ENCODE results near the gene MKRN2. TPM values are rescaled to one million over a fixed set of nuclear protein-coding genes. Genes with fewer than 3 reads are reported as not detected.
"Not testable (repeated sequence)": the region's sequence is repeated elsewhere in the genome, so short reads cannot be mapped to it uniquely, and the experiment has no call there.

MKRN2 gene
- total RNA-seq, 1 donor from 2014 or later = 34.2 TPM

- no peak overlapping the region for H3K4me3 ChIP-seq (ENCODE audit: low read depth, low read length)
- TF ChIP-seq, protein P1, sequence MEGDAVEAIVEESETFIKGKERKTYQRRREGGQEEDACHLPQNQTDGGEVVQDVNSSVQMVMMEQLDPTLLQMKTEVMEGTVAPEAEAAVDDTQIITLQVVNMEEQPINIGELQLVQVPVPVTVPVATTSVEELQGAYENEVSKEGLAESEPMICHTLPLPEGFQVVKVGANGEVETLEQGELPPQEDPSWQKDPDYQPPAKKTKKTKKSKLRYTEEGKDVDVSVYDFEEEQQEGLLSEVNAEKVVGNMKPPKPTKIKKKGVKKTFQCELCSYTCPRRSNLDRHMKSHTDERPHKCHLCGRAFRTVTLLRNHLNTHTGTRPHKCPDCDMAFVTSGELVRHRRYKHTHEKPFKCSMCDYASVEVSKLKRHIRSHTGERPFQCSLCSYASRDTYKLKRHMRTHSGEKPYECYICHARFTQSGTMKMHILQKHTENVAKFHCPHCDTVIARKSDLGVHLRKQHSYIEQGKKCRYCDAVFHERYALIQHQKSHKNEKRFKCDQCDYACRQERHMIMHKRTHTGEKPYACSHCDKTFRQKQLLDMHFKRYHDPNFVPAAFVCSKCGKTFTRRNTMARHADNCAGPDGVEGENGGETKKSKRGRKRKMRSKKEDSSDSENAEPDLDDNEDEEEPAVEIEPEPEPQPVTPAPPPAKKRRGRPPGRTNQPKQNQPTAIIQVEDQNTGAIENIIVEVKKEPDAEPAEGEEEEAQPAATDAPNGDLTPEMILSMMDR (conservative IDR thresholded peaks at IDR 0.05; ENCODE audit: low read depth, low read length) = no peak
- DNase-seq (ENCODE audit: low read depth) = no peak
Observed at GRCh38 chr3:12627370-12627769, 70.5 kb downstream of the MKRN2 start.

DNA sequence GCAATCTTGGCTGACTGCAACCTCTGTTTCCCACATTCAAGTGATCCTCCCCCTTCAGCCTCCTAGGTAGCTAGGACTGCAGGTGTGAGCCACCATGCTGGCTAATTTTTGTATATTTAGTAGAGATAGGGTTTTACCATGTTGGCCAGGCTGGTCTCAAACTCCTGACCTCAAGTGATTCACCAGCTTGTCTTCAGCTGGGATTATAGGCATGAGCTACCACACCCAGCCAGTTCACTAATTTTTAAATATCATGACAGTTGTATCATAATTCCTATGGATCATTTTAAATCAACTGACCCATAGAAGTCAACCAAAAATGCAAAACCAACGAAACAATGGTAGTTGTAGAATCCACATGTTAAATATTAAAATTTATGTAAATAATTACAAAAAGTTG, 71.9 kb downstream of the MKRN2 start:
- TF ChIP-seq, protein P1 (conservative IDR thresholded peaks at IDR 0.05; ENCODE audit: low read depth, low read length) = no peak
- no peak for DNase-seq (ENCODE audit: low read depth)
- no peak overlapping the region for H3K4me3 ChIP-seq (ENCODE audit: low read depth, low read length)

- H3K4me3 ChIP-seq (ENCODE audit: low read depth, low read length) = no peak overlapping the region
- TF ChIP-seq, protein P1 (conservative IDR thresholded peaks at IDR 0.05; ENCODE audit: low read depth, low read length) = no peak
- DNase-seq (ENCODE audit: low read depth) = no peak
Observed at GRCh38 chr3:12629560-12629959, 72.7 kb downstream of the MKRN2 start.

DNA sequence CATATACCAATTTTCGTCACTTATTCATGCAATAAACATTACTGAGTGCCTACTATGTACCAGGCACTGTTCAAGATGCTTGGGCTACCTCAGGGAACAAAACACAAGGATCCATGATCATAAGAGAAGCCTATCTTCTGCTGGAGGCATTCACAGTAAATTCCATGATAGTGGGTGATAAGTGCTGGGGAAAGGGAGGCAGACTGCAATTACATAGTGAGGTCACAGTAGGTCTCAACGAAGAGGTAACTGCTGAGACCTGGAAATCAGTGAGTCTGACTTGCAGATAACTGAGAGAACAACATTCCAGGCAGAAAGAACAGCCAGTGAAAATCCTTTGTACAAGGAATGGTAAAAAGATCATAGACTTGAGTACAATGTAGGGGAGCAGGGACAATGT, 73.4 kb downstream of the MKRN2 start:
- no peak for DNase-seq (ENCODE audit: low read depth)
- TF ChIP-seq, protein P1 (conservative IDR thresholded peaks at IDR 0.05; ENCODE audit: low read depth, low read length) = no peak
- no peak overlapping the region for H3K4me3 ChIP-seq (ENCODE audit: low read depth, low read length)

DNA sequence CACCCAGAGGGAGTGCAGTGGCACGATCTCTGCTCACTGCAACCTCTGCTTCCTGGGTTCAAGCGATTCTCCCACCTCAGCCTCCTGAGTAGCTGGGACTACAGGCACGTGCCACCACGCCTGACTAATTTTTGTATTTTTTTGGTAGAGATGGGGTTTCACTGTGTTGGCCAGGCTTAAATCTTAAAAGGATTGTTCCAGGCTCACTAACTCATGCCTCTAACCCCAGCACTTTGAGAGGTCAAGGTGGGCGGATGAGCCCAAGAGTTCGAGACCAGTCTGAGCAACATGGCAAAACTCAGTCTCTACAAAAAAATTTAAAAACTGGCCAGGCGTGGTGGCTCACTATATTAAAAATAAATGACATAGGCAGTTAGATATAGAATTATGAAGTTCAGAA, 74.0 kb downstream of the MKRN2 start:
- DNase-seq (ENCODE audit: low read depth) = not testable (repeated sequence)

DNA sequence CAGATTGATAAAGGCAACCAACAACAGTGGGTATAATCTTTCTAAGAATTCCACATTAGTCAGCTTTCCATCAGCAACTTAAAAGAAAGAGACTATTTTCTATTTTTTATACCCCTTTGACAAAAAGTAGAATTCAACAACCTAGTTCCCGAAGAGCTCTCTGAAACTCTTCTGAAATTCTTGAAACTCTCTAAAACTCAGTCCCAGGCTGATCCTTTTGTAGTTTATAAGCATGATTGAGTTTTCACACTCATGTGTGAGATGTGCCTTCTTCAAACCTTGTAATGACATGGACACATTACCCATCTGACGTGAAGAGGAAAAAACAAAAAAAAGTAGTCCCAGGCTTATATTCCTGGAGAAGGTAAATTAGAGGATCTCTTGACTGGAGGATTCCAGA, 75.6 kb downstream of the MKRN2 start:
- H3K4me3 ChIP-seq (ENCODE audit: low read depth, low read length) = no peak overlapping the region
- TF ChIP-seq, protein P1 (conservative IDR thresholded peaks at IDR 0.05; ENCODE audit: low read depth, low read length) = no peak
- no peak for DNase-seq (ENCODE audit: low read depth)

More for the DNA sequence above, 74.0 kb downstream of the MKRN2 start:
- H3K4me3 ChIP-seq (ENCODE audit: low read depth, low read length) = not testable (repeated sequence)

DNA sequence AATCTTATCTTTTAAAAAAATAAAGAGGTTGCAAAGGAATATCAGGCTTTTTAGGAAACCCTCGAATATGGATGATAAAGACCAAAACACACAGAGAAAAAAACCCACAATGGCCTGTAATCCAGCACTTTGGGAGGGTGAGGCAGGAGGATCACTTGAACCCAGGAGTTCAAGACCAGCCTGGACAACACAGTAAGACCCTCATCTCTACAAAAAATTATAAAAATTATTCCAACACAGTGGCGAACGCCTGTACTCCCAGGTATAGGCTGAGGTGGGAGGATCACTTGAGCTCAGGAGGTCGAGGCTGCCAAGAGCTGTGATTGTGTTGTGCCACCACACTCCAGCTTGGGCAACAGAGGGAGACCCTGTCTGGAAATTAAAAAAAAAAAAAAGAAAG, 76.2 kb downstream of the MKRN2 start:
- H3K4me3 ChIP-seq (ENCODE audit: low read depth, low read length) = no peak overlapping the region
- DNase-seq (ENCODE audit: low read depth) = no peak
- TF ChIP-seq, protein P1 (conservative IDR thresholded peaks at IDR 0.05; ENCODE audit: low read depth, low read length) = no peak

Other genes with a start within 250 kb of the MKRN2 start
- 6.3 and 20.6 TPM in 2 replicates for gene TSEN2, start 72.6 kb upstream of the MKRN2 start, total RNA-seq
- gene MKRN2OS, start 11.6 kb upstream of the MKRN2 start, total RNA-seq = 0.23 and 0.65 TPM in 2 replicates
- gene RAF1, start 107.0 kb downstream of the MKRN2 start, total RNA-seq = 63.4 and 80.8 TPM in 2 replicates
- 3.0 and 11.8 TPM in 2 replicates for gene TMEM40, start 202.2 kb downstream of the MKRN2 start, total RNA-seq
- 5.9 and 6.1 TPM in 2 replicates for gene CAND2, start 239.6 kb downstream of the MKRN2 start, total RNA-seq

Data from epithelial cell of proximal tubule (primary cell).